GM21576 (cell line): Measurements from ENCODE around the gene CD151.

ENCODE experiments used
- ATAC-seq: cut with Tn5 transposase; IDR thresholded peaks from one replicate; pipeline ENCODE4 v1.9.1; 2021; ENCODE audit warnings: mild to moderate bottlenecking, moderate library complexity; ENCODE audit not compliant: unreplicated experiment

The CD151 gene

GRCh38 chr11:841981-842369 is 9.2 kb downstream of the CD151 start:
- ATAC-seq, result peak; percentile 24

GRCh38 chr11:842370-843002 is 9.7 kb downstream of the CD151 start, which contains the start of the genes POLR2L and TSPAN4:
POLR2L (minus strand) TSS chr11:842529; CDS start chr11:842508, 21 bp downstream.
TSPAN4 (plus strand) TSS chr11:842852; CDS start chr11:850305, 7,453 bp downstream.
- peak; percentile 67 for ATAC-seq

GRCh38 chr11:843086-843734 is 10.5 kb downstream of the CD151 start:
- no peak for ATAC-seq

GRCh38 chr11:843818-844692 is 11.3 kb downstream of the CD151 start:
- no peak for ATAC-seq

- no peak for ATAC-seq
Measured at GRCh38 chr11:844693-845644, 12.2 kb downstream of the CD151 start.

- no peak for ATAC-seq
Measured at GRCh38 chr11:845872-846495, 13.2 kb downstream of the CD151 start.

GRCh38 chr11:846496-847098 is 13.8 kb downstream of the CD151 start:
- no peak for ATAC-seq

- no peak for ATAC-seq
Measured at GRCh38 chr11:847876-848275, 15.1 kb downstream of the CD151 start.

GRCh38 chr11:848380-848931 is 15.7 kb downstream of the CD151 start:
- ATAC-seq, result no peak

- ATAC-seq, result no peak
Measured at GRCh38 chr11:849104-849824, 16.5 kb downstream of the CD151 start.

GRCh38 chr11:849951-850774 is 17.4 kb downstream of the CD151 start:
- no peak for ATAC-seq

GRCh38 chr11:850775-851763 is 18.3 kb downstream of the CD151 start:
- ATAC-seq, result no peak

- ATAC-seq, result no peak
Measured at GRCh38 chr11:852762-853161, 20.0 kb downstream of the CD151 start.

- no peak for ATAC-seq
Measured at GRCh38 chr11:853682-854448, 21.1 kb downstream of the CD151 start.

GRCh38 chr11:854601-855329 is 22.0 kb downstream of the CD151 start:
- ATAC-seq, result no peak
